GM21619 (cell line): ENCODE results near the gene PRND.
"Not testable (repeated sequence)": the region's sequence is repeated elsewhere in the genome, so short reads cannot be mapped to it uniquely, and the experiment has no call there.

ENCODE experiments used
- ATAC-seq: cut with Tn5 transposase; IDR thresholded peaks from one replicate; pipeline ENCODE4 v1.9.1; 2021; ENCODE audit not compliant: unreplicated experiment

Gene PRND

GRCh38 chr20:4708036-4708435 lies 13.7 kb upstream of the PRND start:
- ATAC-seq: no peak

- no peak for ATAC-seq
Observed at GRCh38 chr20:4708856-4709255, 12.9 kb upstream of the PRND start.

GRCh38 chr20:4709261-4710105 lies 12.2 kb upstream of the PRND start:
- no peak for ATAC-seq

- no peak for ATAC-seq
Observed at GRCh38 chr20:4710106-4710475, 11.6 kb upstream of the PRND start.

- ATAC-seq: no peak
Observed at GRCh38 chr20:4711511-4711910, 10.2 kb upstream of the PRND start.

- ATAC-seq: no peak
Observed at GRCh38 chr20:4713401-4713800, 8.3 kb upstream of the PRND start.

GRCh38 chr20:4714818-4715217 lies 6.9 kb upstream of the PRND start:
- ATAC-seq: no peak

GRCh38 chr20:4717816-4718570 lies 3.7 kb upstream of the PRND start:
- ATAC-seq: no peak

- no peak for ATAC-seq
Observed at GRCh38 chr20:4719190-4719589, 2.5 kb upstream of the PRND start.

- peak; percentile 94 for ATAC-seq
Observed at GRCh38 chr20:4720041-4720976, 1.4 kb upstream of the PRND start.

GRCh38 chr20:4720977-4721349 lies 746 bp upstream of the PRND start:
- no peak for ATAC-seq

GRCh38 chr20:4722571-4722970 lies 862 bp downstream of the PRND start:
- no peak for ATAC-seq

GRCh38 chr20:4722993-4723392 lies 1.3 kb downstream of the PRND start:
- no peak for ATAC-seq

GRCh38 chr20:4723553-4723952 lies 1.8 kb downstream of the PRND start:
- ATAC-seq: not testable (repeated sequence)

GRCh38 chr20:4724459-4725262 lies 3.0 kb downstream of the PRND start:
- ATAC-seq: no peak

- ATAC-seq: no peak
Observed at GRCh38 chr20:4725263-4725550, 3.5 kb downstream of the PRND start.

- peak; percentile 47 for ATAC-seq
Observed at GRCh38 chr20:4726710-4727397, 5.1 kb downstream of the PRND start.

- no peak for ATAC-seq
Observed at GRCh38 chr20:4728120-4728760, 6.5 kb downstream of the PRND start.

GRCh38 chr20:4729265-4729664 lies 7.6 kb downstream of the PRND start:
- ATAC-seq: no peak

GRCh38 chr20:4730780-4731179 lies 9.1 kb downstream of the PRND start:
- no peak for ATAC-seq
